BLaER1 treated with 17β-estradiol and CSF1 and Interleukin-3, amounts not matched to agents 10 nM and 100 nM (cell line): ENCODE data around the gene ENDOV.

Source experiments
- H3K27ac ChIP-seq, 11 experiments: shearing (Covaris generic); formaldehyde crosslinking; 2 replicates each; pipeline ENCODE4 v1.8.1; 2022
- H3K27me3 ChIP-seq, 11 experiments: shearing (Covaris generic); formaldehyde crosslinking; 2 replicates each; pipeline ENCODE4 v1.8.1; 2022
- H3K36me3 ChIP-seq, 11 experiments: shearing (Covaris generic); formaldehyde crosslinking; 2 replicates each; pipeline ENCODE4 v1.8.1; 2022
- H3K4me1 ChIP-seq, 10 experiments: shearing (Covaris generic); formaldehyde crosslinking; 2 replicates each; pipeline ENCODE4 v1.8.1; 2022
- H3K4me2 ChIP-seq, 11 experiments: shearing (Covaris generic); formaldehyde crosslinking; 2 replicates each; pipeline ENCODE4 v1.8.1; 2022
- H3K4me3 ChIP-seq, 10 experiments: shearing (Covaris generic); formaldehyde crosslinking; 2 replicates each; pipeline ENCODE4 v1.8.1; 2022
- H3K9ac ChIP-seq, 11 experiments: shearing (Covaris generic); formaldehyde crosslinking; 2 replicates each; pipeline ENCODE4 v1.8.1; 2022
- H3K9me3 ChIP-seq, 11 experiments: shearing (Covaris generic); formaldehyde crosslinking; replicated peaks in 1 of 11; 2 replicates each; pipeline ENCODE4 v1.8.1; 2022
- H4K20me1 ChIP-seq, 11 experiments: shearing (Covaris generic); formaldehyde crosslinking; 2 replicates each; pipeline ENCODE4 v1.8.1; 2022
- Cebpa-rat ChIP-seq, 11 experiments: shearing (Covaris generic); IDR thresholded peaks; 2 replicates each; pipeline ENCODE4 v1.8.1; 2022

ENDOV gene

DNA sequence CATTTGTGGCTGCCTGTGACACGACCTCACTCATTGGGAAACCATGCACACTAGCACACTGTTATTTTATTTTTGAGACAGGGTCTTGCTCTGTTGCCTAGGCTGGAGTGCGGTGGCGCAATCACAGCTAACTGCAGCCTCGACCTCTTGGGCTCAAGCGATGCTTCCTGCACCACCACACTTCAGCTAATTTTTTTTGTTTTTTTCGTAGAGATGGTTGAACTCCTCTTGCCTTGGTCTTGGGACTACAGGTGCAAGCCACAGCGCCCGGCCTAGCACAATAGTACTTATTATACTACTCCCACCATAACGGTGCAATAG, 64.2 kb downstream of the ENDOV start:
- Histone ChIP-seq H3K27me3 (peaks cover 67 to 88% (median 81%) of the 10 kb centered on the region in 11 experiments), H3K36me3 (no peaks in the 10 kb centered on the region), H3K4me3 (no peak overlapping the region), H3K9ac (no peak overlapping the region), H4K20me1 (peaks cover 0 to 72% (median 43%) of the 10 kb centered on the region in 11 experiments; a peak in 18 of 22 replicates), H3K9me3 (no peaks in the 10 kb centered on the region), H3K4me1 (peaks cover 31 to 81% (median 67%) of the 10 kb centered on the region in 10 experiments), H3K4me2 (peak overlapping the region in 3 of 11 experiments; percentile 82 to 91 (median 84); a peak in 3 of 22 replicates), H3K27ac (no peak overlapping the region)
- peak in 1 of 11 experiments; percentile 56; a peak in 2 of 22 replicates for TF ChIP-seq Cebpa-rat (IDR thresholded peaks at IDR 0.05)

GRCh38 chr17:80480248-80480647, 65.3 kb downstream of the ENDOV start:
- peak overlapping the region in 1 of 11 experiments; percentile 5; a peak in 1 of 22 replicates for H3K4me2 ChIP-seq
- H3K27ac ChIP-seq, result no peak overlapping the region
- H3K4me3 ChIP-seq, result no peak overlapping the region
- H3K9me3 ChIP-seq, result no peaks in the 10 kb centered on the region
- H3K27me3 ChIP-seq, result peaks cover 57 to 78% (median 71%) of the 10 kb centered on the region in 11 experiments
- H3K4me1 ChIP-seq, result peaks cover 21 to 81% (median 63%) of the 10 kb centered on the region in 10 experiments; a peak in 19 of 20 replicates
- H3K9ac ChIP-seq, result no peak overlapping the region
- H3K36me3 ChIP-seq, result no peaks in the 10 kb centered on the region
- H4K20me1 ChIP-seq, result peaks cover 0 to 61% (median 36%) of the 10 kb centered on the region in 11 experiments; a peak in 18 of 22 replicates
- no peak for TF ChIP-seq Cebpa-rat (IDR thresholded peaks at IDR 0.05)

- no peak overlapping the region for H3K4me3 ChIP-seq
- H3K4me2 ChIP-seq, result peak overlapping the region in 9 of 11 experiments; percentile 43 to 94 (median 73); a peak in 19 of 22 replicates
- H3K4me1 ChIP-seq, result peaks cover 24 to 82% (median 64%) of the 10 kb centered on the region in 10 experiments
- peaks cover 0 to 50% (median 26%) of the 10 kb centered on the region in 11 experiments; a peak in 17 of 22 replicates for H4K20me1 ChIP-seq
- TF ChIP-seq Cebpa-rat (IDR thresholded peaks at IDR 0.05), result no peak
- H3K27ac ChIP-seq, result no peak overlapping the region
- no peaks in the 10 kb centered on the region for H3K36me3 ChIP-seq
- peak overlapping the region in 1 of 11 experiments; percentile 24; a peak in 1 of 22 replicates for H3K9ac ChIP-seq
- no peaks in the 10 kb centered on the region for H3K9me3 ChIP-seq
- peaks cover 44 to 66% (median 59%) of the 10 kb centered on the region in 11 experiments for H3K27me3 ChIP-seq
Observed at GRCh38 chr17:80481284-80482057, 66.5 kb downstream of the ENDOV start.

DNA sequence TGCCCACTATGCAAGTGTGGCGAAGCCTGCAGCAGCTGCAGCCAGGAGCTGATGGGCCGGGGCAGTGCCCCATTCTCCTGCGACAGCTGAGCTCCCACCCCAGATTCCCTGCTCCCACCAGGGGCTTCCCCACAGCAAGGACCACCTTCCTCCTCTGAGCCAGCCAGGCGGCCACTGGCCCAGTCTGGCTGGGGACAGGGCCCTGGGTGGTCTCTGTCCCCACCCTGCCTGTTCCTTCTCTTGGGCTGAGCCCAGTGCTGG, 67.0 kb downstream of the ENDOV start:
- H3K36me3 ChIP-seq, result no peaks in the 10 kb centered on the region
- peaks cover 21 to 84% (median 66%) of the 10 kb centered on the region in 10 experiments for H3K4me1 ChIP-seq
- no peak overlapping the region for H3K4me3 ChIP-seq
- no peak for TF ChIP-seq Cebpa-rat (IDR thresholded peaks at IDR 0.05)
- no peaks in the 10 kb centered on the region; a peak in 1 of 22 replicates for H3K9me3 ChIP-seq
- H3K9ac ChIP-seq, result no peak overlapping the region
- peaks cover 0 to 46% (median 22%) of the 10 kb centered on the region in 11 experiments; a peak in 17 of 22 replicates for H4K20me1 ChIP-seq
- H3K27me3 ChIP-seq, result peaks cover 39 to 60% (median 54%) of the 10 kb centered on the region in 11 experiments
- H3K4me2 ChIP-seq, result peak overlapping the region in 9 of 11 experiments; percentile 43 to 94 (median 73); a peak in 16 of 22 replicates
- no peak overlapping the region for H3K27ac ChIP-seq

DNA sequence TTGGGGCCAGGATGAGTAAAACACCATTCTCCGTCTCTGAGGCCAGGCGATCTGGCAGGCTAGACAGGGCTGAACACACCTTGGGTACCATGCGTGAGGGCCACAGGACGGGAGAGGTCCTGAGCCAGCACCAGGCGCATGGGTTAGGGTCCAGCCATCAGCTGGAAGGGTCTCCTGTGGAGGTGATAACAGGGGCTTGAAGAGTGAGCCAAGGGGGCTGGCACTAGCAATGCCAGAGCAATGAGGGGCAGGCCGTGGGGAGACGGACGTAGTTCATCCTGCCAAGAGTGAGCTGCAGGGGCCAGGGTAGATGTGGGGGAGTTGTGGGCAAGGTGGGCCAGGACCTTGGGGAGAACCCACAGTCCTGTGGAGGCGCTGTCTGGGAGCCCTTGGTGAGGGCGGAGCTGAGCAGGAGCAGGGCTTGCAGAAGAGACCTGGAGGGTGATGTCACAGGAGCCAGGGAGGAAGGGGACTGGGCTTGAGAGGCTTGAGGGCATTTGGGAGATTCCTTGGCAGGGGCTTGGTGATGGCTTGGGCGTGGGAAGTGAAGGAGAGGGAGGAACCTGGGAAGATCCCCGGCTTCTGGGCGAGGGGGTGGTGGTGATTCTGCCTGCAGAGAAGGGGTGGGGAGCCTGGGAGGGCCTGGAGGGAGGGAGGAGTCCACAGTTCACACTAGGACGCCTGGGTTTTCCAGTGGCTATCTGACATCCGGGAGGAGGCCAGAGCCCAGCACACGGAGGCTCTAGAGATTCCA, 67.8 kb downstream of the ENDOV start:
- peak overlapping the region in 8 of 11 experiments; percentile 3 to 94 (median 74); a peak in 10 of 22 replicates for H3K4me2 ChIP-seq
- TF ChIP-seq Cebpa-rat (IDR thresholded peaks at IDR 0.05), result no peak

GRCh38 chr17:80485846-80486245, 70.9 kb downstream of the ENDOV start:
- Histone ChIP-seq H3K4me1 (peaks cover 7 to 79% (median 56%) of the 10 kb centered on the region in 10 experiments; a peak in 18 of 20 replicates), H4K20me1 (peaks cover 0 to 21% (median 0%) of the 10 kb centered on the region in 11 experiments; a peak in 5 of 22 replicates), H3K4me3 (peak overlapping the region in 1 of 10 experiments; percentile 5; a peak in 1 of 20 replicates), H3K27me3 (peaks cover under 1 to 22% (median 15%) of the 10 kb centered on the region in 11 experiments; a peak in 21 of 22 replicates), H3K9me3 (peaks cover 0 to 7% (median 0%) of the 10 kb centered on the region in 11 experiments; a peak in 2 of 22 replicates), H3K9ac (peak overlapping the region in 5 of 11 experiments; percentile 20 to 76 (median 63); a peak in 8 of 22 replicates), H3K36me3 (no peaks in the 10 kb centered on the region), H3K4me2 (peak overlapping the region in 9 of 11 experiments; percentile 43 to 96 (median 78); a peak in 18 of 22 replicates), H3K27ac (peak overlapping the region in 6 of 11 experiments; percentile 24 to 79 (median 70); a peak in 11 of 22 replicates)
- peak in 1 of 11 experiments; percentile 33; a peak in 2 of 22 replicates for TF ChIP-seq Cebpa-rat (IDR thresholded peaks at IDR 0.05)

More for the DNA sequence above, 67.8 kb downstream of the ENDOV start:
- Histone ChIP-seq H3K4me1 (peaks cover 14 to 84% (median 66%) of the 10 kb centered on the region in 10 experiments; a peak in 19 of 20 replicates), H3K9ac (no peak overlapping the region), H3K27me3 (peaks cover 32 to 53% (median 46%) of the 10 kb centered on the region in 11 experiments), H3K9me3 (peaks cover 0 to 7% (median 0%) of the 10 kb centered on the region in 11 experiments; a peak in 2 of 22 replicates), H4K20me1 (peaks cover 0 to 39% (median 16%) of the 10 kb centered on the region in 11 experiments; a peak in 17 of 22 replicates), H3K36me3 (no peaks in the 10 kb centered on the region), H3K27ac (no peak overlapping the region), H3K4me3 (no peak overlapping the region)

DNA sequence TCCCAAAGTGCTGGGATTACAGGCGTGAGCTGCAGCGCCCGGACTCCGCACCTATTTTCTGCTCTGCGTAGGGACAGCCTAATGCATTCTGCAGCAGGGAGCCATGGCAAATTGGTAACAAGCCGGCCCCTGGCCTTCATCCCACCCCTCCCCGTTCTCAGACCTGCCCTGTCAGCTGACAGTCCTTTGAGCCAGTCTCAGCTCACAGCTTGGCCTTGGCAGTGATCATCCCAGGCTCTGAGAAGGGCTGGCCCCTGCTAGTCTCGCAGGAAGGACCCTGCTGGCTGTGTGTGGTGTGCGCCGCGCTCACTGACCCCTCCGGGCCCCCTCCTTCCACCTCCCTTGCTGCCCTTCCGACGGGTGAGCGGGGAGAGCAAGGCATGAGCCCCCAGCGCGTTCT, 71.7 kb downstream of the ENDOV start:
- H3K9me3 ChIP-seq, result peaks cover 0 to 7% (median 0%) of the 10 kb centered on the region in 11 experiments; a peak in 2 of 22 replicates
- peaks cover 0 to 13% (median 0%) of the 10 kb centered on the region in 11 experiments; a peak in 4 of 22 replicates for H4K20me1 ChIP-seq
- peaks cover 4 to 73% (median 50%) of the 10 kb centered on the region in 10 experiments; a peak in 17 of 20 replicates for H3K4me1 ChIP-seq
- H3K9ac ChIP-seq, result peak overlapping the region in 5 of 11 experiments; percentile 18 to 76 (median 63); a peak in 9 of 22 replicates
- peak overlapping the region in 1 of 10 experiments; percentile 25; a peak in 3 of 20 replicates for H3K4me3 ChIP-seq
- H3K27ac ChIP-seq, result peak overlapping the region in 6 of 11 experiments; percentile 24 to 79 (median 70); a peak in 10 of 22 replicates
- no peaks in the 10 kb centered on the region for H3K36me3 ChIP-seq
- H3K4me2 ChIP-seq, result peak overlapping the region in 9 of 11 experiments; percentile 43 to 96 (median 78); a peak in 18 of 22 replicates
- TF ChIP-seq Cebpa-rat (IDR thresholded peaks at IDR 0.05), result no peak
- peaks cover 0 to 13% (median 6%) of the 10 kb centered on the region in 11 experiments; a peak in 17 of 22 replicates for H3K27me3 ChIP-seq

GRCh38 chr17:80487511-80487910, 72.5 kb downstream of the ENDOV start:
- peak overlapping the region in 3 of 11 experiments; percentile 51 to 76 (median 63); a peak in 4 of 22 replicates for H3K9ac ChIP-seq
- peak overlapping the region in 9 of 11 experiments; percentile 43 to 96 (median 78); a peak in 17 of 22 replicates for H3K4me2 ChIP-seq
- TF ChIP-seq Cebpa-rat (IDR thresholded peaks at IDR 0.05), result no peak

More at GRCh38 chr17:80487511-80487910, 72.5 kb downstream of the ENDOV start:
- Histone ChIP-seq H3K27ac (peak overlapping the region in 3 of 11 experiments; percentile 70 to 79 (median 76); a peak in 2 of 22 replicates), H3K36me3 (no peaks in the 10 kb centered on the region), H3K27me3 (peaks cover 0 to 5% (median 0%) of the 10 kb centered on the region in 11 experiments; a peak in 5 of 22 replicates), H3K4me1 (peaks cover 4 to 65% (median 43%) of the 10 kb centered on the region in 10 experiments; a peak in 17 of 20 replicates), H3K4me3 (peak overlapping the region in 2 of 10 experiments; percentile 25 to 26; a peak in 3 of 20 replicates), H3K9me3 (peaks cover 0 to 7% (median 0%) of the 10 kb centered on the region in 11 experiments; a peak in 3 of 22 replicates), H4K20me1 (peaks cover 0 to 4% (median 0%) of the 10 kb centered on the region in 11 experiments; a peak in 1 of 22 replicates)
